AG04449 (cell line): ENCODE measurements around the gene SLC30A10.
"Not testable (repeated sequence)": the region's sequence is repeated elsewhere in the genome, so short reads cannot be mapped to it uniquely, and the experiment has no call there.

Experiments used
- CTCF ChIA-PET: fragments of 350-600 bp; formaldehyde crosslinking; extraction: SDS; loops from one replicate; lab custom pipeline; 2021; ENCODE audit warnings: antibody characterized with exemption; lab: Yijun Ruan, JAX
- POLR2A ChIA-PET: fragments of 400-600, 350-600 bp; formaldehyde crosslinking; extraction: SDS; loops from one replicate; lab custom pipeline; 2020; ENCODE audit warnings: antibody characterized with exemption, inconsistent platforms; lab: Yijun Ruan, JAX
- DNase-seq: peaks from one replicate; pipeline ENCODE4 v3.0.0-alpha.2; 2010; ENCODE audit warnings: low read depth, low spot score
- H3K4me3 ChIP-seq: 2 replicates; pipeline ENCODE4 v1.5.1; 2011; ENCODE audit warnings: low read depth, mild to moderate bottlenecking, control low read depth, low read length
- TF ChIP-seq, protein P1 (sequence below): IDR thresholded peaks from one replicate; pipeline ENCODE4 v1.5.1; 2011; ENCODE audit warnings: mild to moderate bottlenecking, moderate library complexity, low read length, control low read depth, inconsistent platforms; ENCODE audit not compliant: insufficient read depth; ENCODE audit errors: missing control alignments

The SLC30A10 gene

DNA sequence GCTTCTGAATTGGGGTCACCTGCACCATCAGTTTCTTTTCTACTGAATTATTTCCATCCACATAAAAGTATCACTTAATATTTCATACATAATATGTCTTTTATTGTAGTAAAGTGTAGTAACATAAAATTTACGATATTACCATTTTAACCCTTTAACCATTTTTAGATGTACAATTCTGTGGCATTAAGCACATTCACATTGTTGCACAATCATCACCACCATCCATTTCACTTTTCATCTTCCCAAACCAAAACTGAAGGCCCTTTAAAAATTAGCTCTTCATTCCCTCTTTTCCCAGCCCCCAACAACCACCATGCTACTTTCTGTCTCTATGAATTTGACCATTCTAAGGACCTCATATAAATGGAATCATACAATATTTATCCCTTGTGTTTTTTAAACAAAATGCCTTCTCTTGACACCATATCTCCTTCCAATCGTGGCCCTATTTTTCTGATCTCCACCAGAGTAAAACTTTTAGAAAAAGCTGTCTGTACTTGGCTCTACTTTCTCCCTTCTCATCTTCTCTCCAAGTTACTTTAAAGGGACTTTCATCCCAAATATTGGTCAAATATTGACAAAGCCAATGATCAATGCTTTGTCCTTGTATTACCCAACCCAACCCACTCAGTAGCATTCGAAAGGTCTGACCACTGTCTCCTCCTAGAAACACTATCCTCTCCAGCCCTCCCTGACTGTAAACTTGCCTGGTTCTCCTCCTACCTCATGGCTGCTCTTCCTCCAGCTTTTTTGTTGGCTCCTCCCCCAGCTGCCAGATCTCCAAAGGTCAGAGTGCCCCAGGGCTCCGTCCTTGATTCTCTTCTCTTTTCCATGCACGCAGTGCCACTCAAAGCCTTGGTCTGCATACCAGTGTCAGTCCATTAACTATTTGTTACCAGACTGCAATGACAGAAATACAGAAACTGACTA, 44.7 kb downstream of the SLC30A10 start:
- TF ChIP-seq, protein P1, sequence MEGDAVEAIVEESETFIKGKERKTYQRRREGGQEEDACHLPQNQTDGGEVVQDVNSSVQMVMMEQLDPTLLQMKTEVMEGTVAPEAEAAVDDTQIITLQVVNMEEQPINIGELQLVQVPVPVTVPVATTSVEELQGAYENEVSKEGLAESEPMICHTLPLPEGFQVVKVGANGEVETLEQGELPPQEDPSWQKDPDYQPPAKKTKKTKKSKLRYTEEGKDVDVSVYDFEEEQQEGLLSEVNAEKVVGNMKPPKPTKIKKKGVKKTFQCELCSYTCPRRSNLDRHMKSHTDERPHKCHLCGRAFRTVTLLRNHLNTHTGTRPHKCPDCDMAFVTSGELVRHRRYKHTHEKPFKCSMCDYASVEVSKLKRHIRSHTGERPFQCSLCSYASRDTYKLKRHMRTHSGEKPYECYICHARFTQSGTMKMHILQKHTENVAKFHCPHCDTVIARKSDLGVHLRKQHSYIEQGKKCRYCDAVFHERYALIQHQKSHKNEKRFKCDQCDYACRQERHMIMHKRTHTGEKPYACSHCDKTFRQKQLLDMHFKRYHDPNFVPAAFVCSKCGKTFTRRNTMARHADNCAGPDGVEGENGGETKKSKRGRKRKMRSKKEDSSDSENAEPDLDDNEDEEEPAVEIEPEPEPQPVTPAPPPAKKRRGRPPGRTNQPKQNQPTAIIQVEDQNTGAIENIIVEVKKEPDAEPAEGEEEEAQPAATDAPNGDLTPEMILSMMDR, result no peak
- no peak overlapping the region for H3K4me3 ChIP-seq
- DNase-seq, result no peak
- CTCF ChIA-PET, result no interaction called here
- POLR2A ChIA-PET, result no interaction called here

DNA sequence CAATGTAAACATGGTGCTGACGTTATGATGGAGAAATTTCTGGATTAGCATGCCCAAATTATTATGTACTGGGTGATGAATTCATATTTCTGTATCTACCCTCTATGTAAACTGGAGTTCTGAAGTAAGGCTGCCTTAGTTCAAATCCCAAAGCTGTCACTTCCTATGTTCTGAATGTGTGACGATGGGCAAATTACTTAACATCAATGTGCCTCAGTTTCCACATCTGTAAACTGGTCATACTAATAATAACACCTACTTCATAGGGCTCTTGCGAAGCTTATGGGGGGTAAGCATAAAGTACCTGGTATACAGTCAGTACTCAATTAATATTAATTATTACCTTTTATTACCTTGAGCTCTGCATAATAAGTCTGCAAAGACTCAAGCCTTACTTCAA, 45.6 kb downstream of the SLC30A10 start:
- no peak for DNase-seq
- TF ChIP-seq, protein P1, result no peak
- POLR2A ChIA-PET, result no interaction called here
- CTCF ChIA-PET, result no interaction called here
- no peak overlapping the region for H3K4me3 ChIP-seq

DNA sequence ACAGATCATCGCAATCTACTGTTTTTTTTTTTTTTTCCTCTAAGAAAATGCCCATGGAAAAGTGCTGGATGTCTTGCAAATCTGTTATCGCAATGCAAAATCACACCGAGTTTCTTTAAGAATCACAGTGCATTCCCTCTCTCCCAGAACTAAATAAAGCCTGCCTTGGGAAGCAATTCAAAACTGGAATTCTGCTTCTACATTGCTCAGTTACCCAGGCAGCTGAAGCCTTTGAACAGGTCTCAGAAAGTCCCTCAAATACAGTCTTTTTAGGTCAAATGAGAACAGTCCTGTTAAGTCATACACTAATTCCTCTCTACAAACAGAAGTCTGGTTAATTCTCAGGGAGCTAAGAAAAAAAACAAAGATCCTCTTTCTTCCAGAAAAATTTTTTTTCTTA, 46.3 kb downstream of the SLC30A10 start:
- ChIA-PET CTCF (no interaction called here), POLR2A (no interaction called here)
- TF ChIP-seq, protein P1, result no peak
- no peak overlapping the region for H3K4me3 ChIP-seq
- DNase-seq, result no peak

DNA sequence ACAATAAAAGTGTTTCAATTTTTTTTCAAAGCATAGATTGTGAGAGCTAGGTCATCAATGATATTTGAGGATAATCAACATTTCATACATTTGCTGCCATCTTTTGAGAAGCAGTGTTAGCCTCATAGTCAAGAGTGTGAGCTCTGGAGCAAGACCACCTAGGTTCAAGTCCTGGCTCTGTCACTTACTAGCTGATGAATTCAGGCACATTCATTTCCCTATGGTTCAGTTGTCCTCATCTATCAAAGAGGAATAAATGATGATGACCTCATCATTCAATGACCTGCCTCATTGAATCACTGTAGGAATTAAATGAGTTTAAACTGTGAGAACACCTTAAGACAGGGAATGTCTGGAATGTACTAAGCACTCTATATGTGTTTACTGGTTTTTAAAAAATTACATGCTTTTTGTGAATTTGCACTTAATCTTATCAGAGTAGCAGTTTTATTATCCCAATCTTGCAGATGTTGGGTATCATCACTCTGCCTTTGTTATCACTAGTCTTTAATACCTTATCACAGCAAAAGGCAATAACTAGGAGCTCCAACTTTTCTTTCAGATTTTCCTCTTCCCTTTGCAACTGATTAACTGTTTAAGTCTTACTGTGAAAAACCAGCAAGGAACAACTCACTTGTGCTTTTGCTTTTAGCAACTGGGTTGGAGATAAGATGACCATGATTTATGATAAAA, 47.4 kb downstream of the SLC30A10 start:
- DNase-seq, result no peak
- TF ChIP-seq, protein P1, result no peak
- no peak overlapping the region for H3K4me3 ChIP-seq
- POLR2A ChIA-PET, result no interaction called here
- CTCF ChIA-PET, result no interaction called here

DNA sequence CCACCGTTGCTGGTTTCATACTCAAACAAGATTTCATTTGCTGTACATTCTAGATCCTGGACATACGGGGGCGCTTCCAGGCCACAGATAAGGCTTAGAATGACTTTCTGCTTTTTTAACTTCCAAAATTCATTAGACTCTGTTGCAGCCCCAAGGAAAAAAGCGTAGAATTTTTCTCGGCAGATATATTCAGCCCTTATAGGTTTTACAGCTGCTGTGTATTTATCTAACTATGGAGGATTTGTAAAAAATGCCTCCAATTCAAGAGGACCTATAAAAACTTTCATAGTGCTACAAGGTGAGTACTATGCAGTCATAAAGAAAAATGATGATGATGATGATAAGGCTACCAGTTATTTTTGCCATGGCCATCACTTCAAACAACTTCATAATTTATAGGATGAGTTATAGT, 51.6 kb downstream of the SLC30A10 start:
- CTCF ChIA-PET, result no interaction called here
- POLR2A ChIA-PET, result no interaction called here
- H3K4me3 ChIP-seq, result no peak overlapping the region
- TF ChIP-seq, protein P1, result no peak
- no peak for DNase-seq

DNA sequence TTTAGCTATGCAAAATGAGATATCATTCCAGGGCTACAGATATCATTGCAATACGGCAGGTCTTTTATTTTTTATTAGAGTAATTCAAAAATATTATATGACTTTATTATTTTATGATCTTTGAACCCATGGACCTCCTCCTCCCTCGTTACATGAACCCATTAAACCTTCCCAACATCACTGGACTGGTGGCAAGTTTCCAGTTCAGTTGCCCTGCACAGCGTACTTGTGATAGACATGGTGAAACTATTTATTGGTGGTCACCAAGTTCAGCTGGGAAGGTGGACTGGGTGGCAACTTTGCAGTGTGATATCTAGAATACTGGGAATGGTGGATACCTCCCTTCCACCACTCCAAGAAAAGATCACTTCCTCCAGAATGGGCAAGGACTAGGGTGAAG, 52.5 kb downstream of the SLC30A10 start:
- TF ChIP-seq, protein P1, result no peak
- no peak overlapping the region for H3K4me3 ChIP-seq
- DNase-seq, result no peak
- POLR2A ChIA-PET, result no interaction called here
- CTCF ChIA-PET, result no interaction called here

DNA sequence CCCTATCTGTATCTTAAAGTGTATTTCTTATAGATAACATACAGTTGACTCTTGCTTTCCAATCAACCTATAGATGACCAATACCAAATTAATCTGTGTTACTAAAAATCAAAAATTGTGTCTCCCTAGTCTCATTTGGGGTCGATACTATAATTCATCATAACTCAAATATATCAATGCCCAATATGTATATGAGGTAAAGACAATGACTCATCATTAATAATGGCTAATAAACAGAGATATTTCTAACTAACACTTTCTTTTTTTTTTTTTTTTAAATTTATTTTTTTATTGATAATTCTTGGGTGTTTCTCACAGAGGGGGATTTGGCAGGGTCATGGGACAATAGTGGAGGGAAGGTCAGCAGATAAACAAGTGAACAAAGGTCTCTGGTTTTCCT, 55.8 kb downstream of the SLC30A10 start:
- DNase-seq, POLR2A ChIA-PET, H3K4me3 ChIP-seq, CTCF ChIA-PET: not testable (repeated sequence)
